CD1c-positive myeloid dendritic cell (primary cell): ENCODE measurements around the gene RAB21.

Experiments
- DNase-seq: peaks from one replicate; pipeline ENCODE4 v3.0.0-alpha.2; 2016; ENCODE audit errors: extremely low spot score

The RAB21 gene, protein sequence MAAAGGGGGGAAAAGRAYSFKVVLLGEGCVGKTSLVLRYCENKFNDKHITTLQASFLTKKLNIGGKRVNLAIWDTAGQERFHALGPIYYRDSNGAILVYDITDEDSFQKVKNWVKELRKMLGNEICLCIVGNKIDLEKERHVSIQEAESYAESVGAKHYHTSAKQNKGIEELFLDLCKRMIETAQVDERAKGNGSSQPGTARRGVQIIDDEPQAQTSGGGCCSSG

DNA sequence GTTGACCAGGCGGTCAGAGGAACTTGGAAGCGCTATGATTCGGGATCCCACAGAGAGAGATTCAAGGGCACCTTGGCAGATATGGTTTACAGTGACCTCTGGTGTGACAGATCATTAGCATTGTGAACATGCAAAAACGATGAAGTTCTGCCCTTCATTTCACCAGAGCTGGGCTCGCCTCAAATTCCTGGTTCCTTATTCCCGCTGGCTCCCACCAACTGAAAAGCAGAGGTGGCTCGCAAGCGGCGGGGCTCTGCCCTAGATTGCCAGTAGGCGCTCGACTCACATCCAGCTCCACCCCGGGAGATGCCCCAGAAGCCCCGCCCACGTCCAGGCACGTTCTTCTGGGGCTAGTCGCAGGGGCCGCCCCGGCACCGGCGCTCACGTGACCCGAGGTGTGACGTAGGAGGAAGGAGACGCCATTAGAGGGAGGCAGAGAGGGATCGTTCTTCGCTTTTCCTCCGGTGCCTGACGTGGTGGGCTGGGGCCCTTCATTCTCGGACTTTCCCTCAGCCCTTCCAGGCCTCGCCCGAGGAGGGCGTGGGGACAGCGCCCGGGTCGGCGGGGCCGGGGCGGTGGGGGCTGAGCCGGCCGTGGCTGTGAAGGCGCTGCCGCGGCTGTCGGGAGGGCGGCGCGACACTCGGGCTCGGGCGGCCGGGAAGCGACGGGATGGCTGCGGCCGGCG, at the start of gene RAB21:
RAB21 (plus strand) TSS at position 403 of the 685 bp plus-strand sequence; CDS start at position 670, 267 bp downstream.
- peak; percentile 100 for DNase-seq

DNA sequence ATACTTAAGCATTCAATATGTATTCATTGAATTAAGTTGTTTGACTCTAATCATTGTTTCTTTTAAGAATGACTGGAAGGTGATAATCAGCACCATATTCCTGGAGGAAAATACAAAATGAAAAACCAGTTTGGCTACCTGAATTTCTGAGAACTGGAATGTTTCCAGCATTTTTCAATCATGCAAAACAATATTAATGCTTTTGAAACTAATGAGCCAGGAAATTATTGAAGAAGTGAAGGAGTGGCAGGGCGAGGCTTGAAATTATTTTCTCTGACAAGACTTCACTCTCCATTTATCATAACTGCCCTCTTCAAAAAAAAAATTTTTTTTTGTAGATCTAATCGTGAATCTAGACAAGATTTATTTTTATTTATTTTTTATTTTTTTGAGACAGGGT, 49.7 kb upstream of the RAB21 start:
- DNase-seq: no peak

DNA sequence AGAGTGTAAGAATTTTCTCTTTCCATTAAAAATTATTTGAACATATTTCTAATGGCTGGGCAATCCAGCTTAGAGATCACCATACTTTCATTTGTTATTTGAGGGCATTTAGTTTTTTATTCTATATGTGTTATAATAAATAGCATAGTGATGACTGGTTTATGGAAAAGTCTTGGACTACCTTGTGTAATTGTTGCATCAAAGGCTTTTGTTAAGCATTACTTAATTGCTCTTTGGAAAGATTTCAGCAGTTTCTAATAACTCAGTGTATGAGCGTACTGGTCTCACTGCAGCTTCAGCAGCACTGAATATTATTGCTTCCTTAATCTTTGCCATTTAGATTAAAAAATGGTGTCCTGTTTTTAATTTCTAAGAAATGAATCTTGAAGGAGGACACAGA, 46.0 kb upstream of the RAB21 start:
- no peak for DNase-seq

DNA sequence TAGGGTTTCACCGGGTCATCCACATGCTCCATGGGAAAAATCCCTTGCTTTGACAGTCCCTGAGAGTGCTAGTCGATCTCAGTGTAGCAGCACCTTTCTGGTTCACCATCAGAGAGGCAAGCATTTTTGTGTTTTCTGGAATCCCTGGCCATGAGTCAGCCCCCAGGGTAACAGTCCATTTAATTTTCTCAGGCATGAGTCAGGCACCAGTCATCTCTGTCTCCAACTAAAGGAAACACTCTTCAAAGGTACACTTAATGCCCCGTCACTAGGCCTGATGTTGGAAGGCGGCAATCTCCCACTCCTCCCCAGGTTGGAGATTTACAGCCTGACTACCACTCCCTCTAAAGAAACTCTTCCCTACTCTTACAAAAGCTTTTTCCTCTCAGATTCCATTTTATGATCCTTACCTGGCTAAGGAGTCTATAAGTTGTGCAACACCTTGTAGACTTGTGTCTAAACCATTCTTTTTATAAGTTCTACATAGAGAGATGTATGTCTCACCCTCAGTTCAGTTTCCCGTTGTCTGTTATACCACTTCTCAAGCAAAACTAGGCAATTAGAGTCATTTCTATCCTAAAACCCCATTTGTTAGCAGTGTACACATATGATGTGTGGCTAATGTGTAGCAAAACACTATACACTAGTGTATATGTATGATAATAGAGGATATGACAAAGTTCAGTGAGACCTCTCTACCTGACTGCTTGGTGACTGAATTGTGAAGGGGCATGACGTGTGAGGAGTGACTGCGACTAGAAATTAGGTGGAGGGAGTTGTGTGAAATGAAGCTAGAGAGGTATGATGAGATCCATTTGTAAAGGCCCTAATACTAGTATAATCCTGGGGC, 44.2 kb upstream of the RAB21 start:
- no peak for DNase-seq

DNA sequence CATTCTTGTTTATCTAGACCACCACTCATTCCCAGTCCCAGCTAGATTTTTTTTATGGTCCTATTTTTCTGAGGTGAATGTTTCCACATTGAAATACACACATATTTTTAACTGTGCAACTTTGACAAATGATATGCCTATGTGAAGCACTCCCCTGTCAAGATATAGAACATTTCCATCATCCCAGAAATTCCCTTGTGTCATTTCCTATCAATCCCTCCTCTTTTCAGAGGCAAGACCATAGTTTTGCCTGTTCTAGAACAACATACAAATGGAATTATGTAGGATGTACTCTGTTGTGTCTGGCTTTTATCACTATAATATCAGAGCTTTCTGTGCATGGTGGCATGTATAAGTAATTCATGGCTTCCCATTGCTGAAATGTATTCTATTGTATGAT, 36.1 kb upstream of the RAB21 start:
- no peak for DNase-seq

DNA sequence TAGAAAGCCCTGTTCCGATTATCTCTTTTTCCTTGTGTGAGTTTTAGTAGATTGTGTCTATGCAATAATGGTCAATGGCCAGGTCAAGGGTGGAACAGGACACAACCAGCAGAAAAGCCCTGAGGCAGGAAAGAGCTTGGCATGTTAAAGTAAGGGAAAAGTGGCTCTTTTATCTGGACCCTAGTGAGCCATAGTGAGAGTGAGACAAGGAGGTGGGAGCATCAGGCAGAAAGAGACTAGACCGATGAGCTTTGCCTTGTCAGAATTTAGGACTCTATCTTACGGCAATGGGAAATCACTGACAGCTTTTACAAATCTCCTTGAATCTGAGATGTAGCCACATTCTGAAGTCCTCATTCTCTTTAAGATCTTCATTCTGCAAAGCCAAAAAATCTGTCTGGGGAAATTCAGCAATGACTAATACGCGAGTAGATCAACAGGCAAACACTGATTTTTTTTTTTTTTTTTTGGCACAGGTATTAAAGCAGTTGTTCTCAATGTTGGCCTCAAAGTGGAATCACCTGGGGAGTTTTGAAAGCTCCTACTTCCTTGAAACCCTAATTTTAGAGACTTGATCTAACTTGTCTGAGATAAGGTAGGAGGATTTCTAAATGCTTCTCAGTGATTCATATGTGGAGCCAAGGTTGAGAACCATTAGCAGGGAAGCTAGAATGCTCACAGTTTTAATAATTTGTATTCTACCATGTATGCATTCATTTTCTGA, 34.9 kb upstream of the RAB21 start:
- no peak for DNase-seq

DNA sequence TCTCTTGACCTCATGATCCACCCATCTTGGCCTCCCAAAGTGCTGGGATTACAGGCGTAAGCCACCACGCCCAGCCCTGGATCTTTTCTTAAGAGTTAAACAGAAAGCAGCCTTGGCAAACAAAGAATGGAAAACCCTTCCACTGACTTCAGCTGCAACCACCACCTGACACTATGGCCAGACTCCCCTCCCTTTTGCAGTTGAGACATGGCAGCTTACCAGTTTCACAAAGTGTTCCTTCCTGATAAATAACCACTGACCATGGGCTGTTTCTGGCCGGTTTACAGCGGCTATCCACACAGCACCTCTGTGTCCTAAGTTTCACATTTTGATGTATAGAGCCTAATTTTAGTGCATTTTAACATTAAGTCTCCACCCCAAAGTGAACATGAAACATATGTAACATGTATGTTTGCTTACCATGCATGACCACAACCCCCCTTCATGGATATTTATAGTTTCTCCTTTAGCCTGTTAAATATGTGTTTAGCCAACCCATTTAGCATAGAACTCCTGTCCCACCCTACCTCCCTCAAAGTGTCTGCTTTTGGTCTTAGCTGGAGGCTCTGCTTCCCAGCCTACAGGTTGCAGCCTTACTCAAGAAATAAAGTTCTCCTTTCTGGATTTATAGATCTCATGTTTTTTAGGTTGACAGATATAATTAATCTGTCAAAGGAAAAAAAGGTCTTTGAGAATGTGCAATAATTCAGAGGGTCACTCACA, 32.7 kb upstream of the RAB21 start:
- DNase-seq: no peak

DNA sequence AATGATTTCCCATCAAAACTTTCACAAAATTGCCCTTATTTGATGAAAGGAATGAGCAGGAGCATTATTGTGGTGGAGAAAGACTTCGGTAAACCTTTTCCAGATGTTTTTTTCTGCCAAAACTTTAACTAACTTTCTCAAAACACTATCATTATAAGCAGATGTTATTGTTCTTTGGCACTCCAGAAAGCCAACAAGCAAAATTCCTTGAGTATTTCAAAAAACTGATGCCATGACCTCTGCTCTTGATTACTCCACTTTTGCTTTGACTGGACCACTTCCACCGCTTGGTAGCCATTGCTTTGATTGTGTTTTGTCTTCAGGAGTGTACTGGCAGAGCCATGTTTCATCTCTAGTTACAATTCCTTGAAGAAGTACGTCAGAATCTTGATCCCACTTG, 29.7 kb upstream of the RAB21 start:
- DNase-seq: no peak

DNA sequence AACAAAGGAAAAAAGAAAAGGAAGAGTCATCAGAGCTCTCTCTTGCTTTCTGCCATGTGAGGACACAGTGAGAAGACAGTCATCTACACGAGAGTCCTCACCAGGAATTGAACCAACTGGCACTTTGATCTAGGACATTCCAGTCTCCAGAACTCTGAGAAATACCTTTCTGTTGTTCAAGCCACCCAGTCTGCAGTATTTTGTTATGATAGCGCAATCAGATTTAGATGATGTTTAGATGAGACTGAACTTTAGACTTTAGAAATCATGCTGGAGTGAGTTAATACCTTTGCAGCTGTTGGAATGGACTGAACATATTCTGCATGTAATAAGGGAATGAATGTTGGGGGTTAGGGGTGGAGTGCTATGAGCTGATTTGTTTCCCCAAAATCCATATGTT, 28.1 kb upstream of the RAB21 start:
- DNase-seq: no peak

DNA sequence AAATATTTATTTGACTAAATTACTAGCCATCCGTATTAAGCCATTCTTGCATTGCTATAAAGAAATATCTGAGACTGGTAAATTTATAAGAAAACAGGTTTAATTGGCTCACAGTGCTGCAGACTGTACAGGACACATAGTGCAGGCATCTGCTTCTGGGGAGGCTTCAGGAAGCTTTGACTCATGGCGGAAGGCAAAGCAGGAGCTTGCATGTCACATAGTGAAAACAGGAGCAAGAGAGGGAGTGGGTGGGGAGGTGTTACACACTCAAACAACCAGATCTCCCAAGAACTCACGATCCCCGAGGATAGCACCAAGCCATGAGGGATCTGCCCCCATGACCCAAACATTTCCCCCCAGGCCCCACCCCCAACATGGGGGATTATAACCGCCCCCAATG, 26.7 kb upstream of the RAB21 start:
- DNase-seq: no peak

DNA sequence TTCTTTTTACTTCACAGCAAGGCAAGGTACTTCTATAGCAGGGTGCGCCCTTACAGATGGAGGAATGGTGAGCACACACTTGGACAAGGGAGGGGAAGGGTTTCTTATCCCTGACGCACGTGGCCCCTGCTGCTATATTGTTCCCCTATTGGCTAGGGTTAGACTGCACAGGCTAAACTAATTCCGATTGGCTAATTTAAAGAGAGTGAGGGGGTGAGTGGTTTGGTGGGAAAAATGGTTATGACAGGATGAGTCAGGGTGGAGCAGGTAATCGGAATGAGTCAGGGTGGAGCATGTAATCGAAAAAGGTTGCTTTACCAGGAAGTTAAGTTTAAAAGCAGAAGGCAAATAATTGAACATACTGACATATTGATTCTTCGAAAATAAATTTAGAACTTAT, 23.7 kb upstream of the RAB21 start:
- no peak for DNase-seq

DNA sequence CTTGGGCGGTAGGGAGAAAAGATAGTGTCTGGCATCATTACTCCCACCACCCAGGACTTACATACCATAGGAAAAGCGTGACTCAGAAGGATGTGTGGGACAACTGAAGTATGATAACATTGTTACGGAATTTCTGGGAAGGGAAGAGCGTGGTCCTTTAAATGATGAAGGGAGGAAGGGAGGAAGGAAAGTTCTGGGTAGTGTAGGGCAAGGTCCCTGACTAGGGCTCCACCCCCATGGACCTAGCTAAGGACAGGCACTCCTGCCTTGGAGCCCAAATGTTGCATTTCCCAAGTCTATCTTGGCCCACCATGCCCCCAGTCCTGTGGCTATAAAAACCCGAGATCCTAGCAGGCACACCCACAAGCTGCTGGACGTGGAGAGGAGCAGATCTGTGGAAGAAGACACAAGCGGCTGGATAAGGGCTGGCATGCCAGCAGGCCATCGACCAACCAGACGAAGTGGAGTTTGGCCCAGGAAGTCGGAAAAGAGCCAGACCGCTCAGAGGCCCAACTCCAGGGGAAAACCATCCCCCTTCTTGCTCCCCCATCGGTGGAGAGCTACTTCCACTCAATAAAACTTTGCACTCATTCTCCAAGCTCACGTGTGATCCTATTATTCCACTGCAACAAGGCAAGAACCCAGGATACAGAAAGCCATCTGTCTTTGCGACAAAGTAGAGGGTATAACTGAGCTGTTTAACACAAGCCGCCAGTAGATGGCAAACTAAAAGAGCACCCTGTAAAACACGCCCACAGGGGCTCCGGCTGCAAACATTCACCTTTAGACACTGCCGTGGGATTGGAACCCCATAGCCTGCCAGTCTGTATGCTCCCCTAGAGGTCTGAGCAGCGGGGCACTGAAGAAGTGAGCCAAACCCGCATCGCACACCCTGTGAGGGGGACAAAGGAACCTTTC, 23.0 kb upstream of the RAB21 start:
- no peak for DNase-seq

DNA sequence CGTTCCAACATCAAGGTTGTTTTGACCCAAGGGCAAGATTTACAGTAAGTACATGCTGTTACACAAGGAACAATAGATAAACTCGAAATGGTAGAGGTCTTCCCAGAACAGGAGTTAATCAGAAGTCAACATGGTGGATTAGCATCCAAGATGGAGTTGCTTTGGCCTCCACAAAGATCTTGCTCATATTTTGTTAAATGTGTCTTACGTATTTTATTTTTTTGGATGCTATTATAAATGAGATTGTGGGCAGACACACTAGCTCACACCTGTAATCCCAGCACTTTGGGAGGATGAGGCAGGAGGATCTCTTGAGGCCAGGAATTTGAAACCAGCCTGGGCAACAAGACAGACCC, 22.3 kb upstream of the RAB21 start:
- DNase-seq: no peak

DNA sequence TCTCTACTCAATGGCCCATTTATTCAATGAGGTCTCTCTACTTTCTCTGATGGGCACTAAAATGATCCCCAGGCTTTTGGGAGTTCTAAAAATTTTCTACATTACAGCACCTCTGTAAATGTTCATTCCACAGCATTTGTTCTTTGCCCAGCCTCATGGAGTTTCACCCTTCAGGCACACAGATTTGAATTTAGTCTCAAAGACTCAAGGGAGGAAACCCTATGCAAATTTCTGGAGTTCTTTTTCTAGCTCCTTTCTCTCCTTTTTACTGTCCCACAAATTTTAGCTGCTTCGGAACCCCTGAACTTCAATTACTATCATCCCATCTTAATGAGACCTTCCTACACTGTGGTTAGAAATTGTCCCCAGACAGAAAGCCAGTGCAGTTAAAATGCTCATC, 17.5 kb upstream of the RAB21 start:
- DNase-seq: no peak

DNA sequence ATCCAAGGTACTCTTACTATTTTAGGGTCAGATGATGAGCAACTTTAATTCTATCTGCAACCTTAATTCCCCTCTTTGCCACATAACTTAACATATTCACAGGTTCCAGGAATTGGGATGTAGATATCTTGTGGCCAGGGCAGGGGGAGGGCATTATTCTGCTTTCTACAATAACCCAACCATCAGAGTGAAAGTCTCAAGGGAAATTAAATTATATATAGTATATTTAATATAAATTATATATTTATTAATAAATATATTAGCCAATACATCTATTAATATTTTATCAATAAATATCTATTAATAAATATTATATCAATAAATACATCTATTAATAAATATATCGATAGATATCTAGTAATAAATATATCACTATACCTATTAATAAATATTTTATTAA, 11.7 kb upstream of the RAB21 start:
- DNase-seq: no peak

DNA sequence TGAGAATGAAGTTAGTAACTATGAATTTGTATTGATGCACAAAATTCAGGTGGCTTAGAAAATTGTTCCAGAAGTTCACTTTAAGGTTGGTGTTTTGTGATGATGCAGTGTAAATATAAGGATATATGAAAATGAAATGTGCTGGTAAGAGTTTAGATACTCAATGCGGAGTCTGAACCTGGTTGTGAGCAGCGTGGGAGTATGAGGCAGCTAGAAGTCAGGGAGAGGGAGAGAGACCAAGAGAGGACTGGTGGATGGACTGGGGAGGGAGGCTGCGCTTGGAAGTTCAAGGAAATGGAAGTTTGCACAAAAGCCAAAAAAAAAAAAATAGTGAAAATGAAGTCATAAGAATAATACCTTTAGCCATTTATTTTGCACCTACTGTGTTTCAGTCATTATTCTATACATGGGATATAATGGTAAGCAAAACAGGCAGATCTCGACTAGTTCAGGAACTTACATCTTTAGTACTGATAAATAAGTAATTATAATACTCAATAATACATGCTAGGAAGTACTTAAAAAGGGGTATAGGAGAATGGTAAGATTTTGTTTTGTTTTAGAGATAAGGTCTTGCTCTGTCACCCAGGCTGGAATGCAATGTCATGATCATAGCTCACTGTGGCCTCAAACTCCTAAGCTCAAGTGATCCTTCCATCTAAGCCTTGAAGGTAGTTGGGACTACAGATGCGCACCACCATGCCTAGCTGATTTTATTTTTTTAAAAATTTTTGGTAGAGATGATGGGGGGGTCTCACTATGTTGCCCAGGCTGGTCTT, 10.0 kb upstream of the RAB21 start:
- no peak for DNase-seq

DNA sequence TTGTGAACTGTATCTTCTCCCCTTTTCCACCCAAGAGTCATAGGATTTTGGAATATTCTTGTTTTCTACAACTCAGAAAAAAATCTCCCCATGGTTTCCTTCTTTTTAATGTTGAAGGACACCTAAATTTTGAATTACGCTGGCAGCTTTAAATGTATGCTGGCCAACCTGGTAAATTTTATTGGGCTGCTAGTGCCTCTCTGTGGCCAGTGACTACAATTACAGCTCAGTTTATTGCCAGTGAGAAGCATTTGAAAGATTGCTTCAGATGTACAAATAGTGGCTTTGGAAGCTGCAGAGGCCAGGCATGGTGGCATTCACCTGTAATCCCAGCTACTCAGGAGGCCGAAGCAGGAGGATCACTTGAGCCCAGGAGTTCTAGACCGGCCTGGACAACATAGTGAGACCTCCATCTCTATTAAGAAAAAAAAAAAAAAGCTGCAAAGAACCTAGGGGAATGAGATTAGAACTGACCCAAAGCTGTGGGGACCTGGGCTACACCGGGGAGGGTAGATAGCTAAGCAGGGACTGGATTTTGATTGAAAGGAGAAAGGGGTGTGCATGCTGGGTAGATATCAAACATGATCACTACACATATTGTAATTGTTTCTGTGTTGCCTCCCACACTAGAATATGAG, 7.6 kb upstream of the RAB21 start:
- DNase-seq: peak; percentile 74

DNA sequence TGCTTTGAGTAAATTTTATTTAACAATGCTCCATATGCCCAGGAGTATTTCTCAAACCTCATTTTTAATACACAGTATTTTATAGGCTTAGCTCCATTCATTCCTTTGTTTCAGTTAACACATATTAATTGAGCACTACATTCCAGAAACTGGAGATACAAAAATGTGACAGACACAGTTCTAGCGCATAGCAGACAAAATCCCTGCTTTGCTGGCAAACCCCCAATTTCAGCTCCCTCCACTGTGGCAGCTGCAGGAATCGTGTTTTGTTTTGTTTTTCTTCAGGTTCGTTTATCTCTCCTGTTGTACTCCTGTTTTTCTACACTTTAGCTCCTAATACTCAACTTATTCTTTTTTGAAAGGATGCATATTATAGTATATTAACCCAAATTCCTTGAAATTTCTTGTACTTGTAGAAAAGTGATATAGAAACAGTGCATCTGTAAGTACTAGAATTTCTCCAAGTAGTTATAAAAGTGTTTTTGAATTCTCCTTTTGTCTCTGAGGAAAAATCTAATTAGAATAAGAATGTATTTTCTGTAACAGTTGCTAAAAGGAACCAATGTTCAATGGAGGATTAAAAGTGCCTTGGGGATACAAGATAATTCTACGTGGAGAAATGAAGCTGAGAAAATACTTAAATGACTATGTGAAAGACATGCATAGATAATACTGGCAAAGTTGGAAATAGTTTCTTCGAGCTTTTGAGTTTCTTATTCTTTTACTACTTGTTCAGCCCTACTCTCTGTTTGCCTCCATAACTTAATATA, 6.4 kb upstream of the RAB21 start:
- DNase-seq: no peak

DNA sequence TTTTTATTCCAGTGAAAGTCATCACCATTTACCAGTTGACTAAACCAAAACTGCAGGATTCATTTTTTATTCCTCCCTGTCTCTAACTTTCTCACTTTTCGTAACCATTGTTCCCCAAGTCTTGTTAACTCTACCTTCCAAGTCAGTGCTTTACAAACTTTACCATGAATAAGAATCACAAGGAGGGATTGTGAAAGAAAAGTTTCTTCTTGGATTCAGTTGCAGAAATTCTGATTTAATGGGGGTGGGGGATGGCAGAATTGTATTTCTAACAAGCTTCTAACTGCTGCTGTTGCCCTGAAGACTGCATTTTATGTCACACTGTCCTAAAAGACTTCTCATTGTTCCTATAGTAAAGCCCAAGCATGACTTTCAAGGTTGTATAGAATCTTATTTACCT, 5.0 kb upstream of the RAB21 start:
- DNase-seq: no peak
